ENCODE measurements around the gene ABCF1.
A peak's percentile ranks its signal among the peaks of the same experiment; 100 is the strongest.

Gene ABCF1

GRCh38 chr6:30601815-30602641, 30.8 kb downstream of the ABCF1 start:
- no peak for DNase-seq

GRCh38 chr6:30603961-30604360, 32.7 kb downstream of the ABCF1 start:
- DNase-seq, result no peak

- no peak for DNase-seq
Observed at GRCh38 chr6:30610065-30610464, 38.8 kb downstream of the ABCF1 start.

DNA sequence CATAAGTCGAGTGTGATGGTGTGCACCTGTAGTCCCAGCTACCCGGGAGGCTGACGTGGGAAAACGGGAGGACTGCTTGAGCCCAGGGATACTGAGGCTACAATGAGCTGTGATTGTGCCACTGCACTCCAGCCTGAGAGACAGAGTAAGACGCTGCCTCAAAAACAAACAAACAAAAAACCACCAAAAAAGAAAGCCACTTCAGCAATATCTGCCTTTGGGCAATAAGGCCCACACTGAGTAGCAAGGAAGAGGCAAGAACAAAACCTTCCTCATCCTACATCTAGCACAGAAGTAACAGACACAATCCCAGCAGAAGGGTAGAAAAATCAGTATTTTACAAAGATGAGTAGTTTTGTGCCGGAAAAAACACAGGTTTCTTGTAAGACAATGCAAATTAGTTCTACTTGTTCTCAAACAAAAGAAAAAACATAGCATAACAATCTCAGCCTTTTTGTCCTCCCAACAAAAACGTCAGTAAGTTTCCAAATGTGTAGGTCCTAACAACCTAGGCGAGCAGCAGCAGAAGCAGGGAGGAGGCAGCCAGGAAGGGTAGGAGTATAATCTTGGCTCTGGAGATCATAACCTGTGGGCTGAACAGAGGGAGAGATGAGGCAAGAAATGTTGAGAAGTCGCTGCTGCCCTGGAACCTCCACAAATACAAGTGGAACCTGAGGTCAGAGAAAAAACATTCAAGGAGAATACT, 40.1 kb downstream of the ABCF1 start:
- DNase-seq, result no peak

DNA sequence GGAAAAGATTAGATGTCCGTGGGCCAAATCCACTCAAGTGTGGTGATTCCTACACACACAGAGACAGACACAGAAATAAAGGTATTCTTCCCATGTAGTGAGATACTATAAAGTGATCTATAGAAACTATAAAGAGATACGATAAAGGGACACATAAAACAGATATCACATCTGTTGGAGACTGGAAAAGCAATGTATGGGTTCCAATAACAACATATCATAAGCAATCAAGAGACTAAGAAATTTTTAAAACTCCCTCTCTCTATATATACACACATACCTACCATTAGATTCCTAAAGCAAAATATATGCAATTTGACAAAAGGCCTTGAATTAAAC, 40.6 kb downstream of the ABCF1 start:
- no peak for DNase-seq

- peak; percentile 6 for DNase-seq
Observed at GRCh38 chr6:30612213-30612612, 41.0 kb downstream of the ABCF1 start.

GRCh38 chr6:30612687-30613248, 41.5 kb downstream of the ABCF1 start:
- DNase-seq, result no peak

DNA sequence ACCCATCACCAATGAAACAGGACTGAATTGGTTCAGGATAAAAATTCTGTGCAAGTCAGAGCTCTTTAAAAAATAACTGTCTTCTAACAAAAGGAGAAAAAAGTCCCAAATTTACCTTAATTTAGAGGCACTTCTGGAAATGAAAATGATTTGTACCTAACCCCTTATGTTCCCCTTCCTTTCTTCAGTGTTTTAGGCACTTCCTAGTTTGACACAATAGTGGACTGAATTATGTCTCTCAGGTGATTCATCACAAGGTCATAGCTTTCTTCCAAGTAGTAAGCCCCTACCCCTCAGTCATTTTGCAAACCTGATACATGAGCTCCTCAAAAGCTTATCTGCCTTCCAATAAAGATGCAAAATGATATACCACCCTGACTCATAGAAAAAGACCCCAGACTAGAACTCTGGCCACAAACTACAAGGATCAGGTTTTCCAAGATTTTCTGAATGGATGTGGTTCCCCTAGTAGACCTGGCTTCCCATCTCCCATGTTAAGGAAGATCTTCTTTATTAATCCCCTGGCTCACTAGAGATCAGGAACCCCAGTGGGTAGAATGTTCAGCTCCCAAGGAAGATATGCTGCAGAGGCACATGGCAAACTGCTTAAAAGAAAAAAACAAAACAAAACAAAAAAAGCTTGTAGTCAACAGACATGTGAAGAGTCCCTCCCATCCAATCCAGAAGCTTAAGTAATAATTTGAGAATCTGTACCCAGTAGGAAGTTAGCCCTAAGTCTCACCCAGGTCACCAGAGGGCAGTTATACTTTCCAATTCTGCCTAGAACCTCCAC, 42.2 kb downstream of the ABCF1 start:
- DNase-seq, result peak; percentile 7

- DNase-seq, result no peak
Observed at GRCh38 chr6:30614044-30614842, 43.0 kb downstream of the ABCF1 start.

DNA sequence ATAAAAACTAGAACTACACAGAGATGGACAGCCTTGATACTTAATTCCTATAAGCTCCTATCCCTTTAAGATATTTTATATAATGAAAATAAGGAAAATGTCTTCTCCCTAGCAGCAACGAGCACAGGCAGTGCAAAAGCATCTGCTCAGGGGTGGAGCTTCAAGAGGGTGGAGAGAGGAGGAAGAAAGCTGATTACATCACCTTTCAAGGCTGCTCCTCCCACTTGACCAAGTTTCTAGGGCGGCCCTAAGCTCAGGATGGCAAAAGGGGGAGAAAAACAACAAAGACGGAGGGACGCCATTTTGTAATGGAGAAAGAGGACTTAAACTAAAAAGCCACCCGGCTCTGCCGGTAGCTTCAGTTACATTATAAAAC, 43.6 kb downstream of the ABCF1 start:
- peak; percentile 97 for DNase-seq

DNA sequence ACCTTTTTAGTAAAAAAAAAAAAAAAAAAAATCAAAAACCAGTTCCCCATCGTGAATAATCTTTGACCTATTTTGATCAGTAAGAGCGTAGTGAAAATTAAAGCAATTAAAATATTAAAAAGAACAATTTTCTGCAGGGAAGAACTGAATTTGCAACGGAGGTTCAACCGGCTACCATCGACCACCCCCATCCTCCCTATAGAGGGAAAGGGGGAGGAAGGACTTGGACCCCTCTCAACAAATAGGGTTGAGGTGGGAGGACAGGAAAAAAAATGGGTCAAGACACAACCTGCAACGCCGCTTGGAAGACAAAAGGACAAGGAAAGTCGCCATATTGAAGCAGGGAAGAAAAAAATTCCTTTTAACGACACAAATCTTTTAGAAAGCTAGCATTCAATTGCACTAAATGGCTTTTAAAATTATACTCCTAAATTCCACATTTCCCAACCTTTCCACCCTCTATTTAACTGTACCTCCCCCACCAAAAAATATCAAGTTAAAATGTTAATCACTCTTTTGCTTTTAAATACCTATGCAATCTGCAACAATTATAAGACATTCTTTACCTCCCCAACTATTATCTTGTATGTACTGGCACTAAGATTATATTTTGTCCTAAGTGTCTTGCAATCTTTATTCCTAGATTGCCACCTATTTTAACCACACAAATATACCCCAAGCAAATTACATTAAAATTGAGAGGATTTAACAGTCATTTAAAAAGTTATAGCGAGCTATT, 44.1 kb downstream of the ABCF1 start:
- peak; percentile 65 for DNase-seq

DNA sequence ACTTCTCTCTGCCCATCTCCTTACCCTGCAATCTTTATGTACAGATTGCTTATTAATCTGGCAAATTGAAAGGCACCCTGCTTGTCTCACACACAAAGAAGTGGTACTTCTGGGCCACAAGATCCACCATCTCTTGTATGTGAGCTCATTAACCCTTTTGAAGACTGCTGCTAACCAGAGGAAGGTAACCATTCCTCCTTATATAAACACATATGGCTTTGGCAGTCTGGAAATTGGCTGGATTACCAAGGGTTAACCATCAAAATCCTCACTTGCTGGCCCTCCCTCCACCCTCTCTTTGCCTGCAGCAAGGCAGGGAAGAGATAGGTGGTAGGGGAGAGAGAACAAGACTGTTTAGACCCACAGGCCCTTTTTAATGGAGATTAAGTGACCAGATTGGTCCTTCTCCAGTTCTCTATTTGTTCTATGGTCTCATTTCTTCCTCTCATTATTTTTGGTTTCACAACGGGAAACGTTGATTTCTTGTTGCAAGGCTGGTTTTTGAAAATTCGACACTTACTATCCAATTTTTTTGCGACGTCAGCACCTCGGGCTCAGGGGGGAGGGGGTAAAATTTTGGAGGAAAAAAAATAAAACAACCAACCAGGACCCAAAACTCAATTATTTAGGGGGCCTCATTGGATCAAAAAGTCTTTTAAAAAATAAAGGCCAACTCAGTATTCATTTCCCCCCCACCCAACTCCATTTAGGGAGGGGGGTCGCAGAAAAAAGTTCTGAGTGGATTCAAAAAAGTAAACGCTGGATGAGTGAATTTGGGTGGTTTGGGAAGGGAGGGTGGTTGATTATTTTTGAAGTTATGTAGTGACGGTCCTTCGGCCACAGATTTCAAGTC, 44.9 kb downstream of the ABCF1 start:
- DNase-seq, result peak; percentile 49

- DNase-seq, result peak; percentile 100
Observed at GRCh38 chr6:30616811-30617564, 45.7 kb downstream of the ABCF1 start, which contains the start of gene PPP1R10. Gene PPP1R10 (minus strand): TSS chr6:30617243. CDS start chr6:30609944, 7,299 bp downstream.

DNA sequence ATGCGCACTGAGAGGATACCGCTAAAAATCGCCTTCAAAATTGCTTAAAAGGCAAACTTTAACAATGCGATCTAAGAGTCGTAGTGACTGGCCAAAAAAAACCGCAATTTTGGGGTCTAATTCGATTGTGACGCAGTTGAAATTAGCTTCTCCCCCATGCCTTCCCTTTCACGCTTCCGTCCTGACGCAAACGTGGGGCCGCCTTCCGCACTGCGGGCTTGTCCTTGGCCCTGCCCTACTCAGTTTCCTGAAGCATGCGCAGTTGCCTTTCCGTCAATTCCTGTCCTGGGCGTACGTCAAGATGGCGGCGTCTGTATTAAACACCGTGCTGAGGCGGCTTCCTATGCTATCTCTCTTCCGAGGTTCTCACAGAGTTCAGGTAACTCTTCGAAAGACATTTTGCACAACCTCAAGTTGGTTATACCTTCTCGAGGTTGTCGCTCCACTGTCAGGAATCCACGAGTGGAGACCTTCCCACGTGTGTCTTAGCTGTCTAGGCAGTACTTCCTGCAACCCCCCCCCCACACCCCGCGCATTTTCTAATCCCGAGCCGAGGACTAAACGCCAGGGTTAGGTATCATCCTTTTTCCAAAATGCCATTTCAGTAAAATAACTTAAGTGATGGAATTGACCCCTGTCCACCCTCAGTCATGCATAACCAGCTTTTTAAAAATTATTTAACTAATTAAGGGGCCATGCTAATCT, 46.5 kb downstream of the ABCF1 start, which contains the start of gene MRPS18B:
TSS of gene MRPS18B (plus strand) at position 276 of the 705 bp plus-strand sequence. CDS start at position 302, 26 bp downstream.
- DNase-seq, result peak; percentile 99

- DNase-seq, result no peak
Observed at GRCh38 chr6:30618270-30618797, 47.1 kb downstream of the ABCF1 start.

DNA sequence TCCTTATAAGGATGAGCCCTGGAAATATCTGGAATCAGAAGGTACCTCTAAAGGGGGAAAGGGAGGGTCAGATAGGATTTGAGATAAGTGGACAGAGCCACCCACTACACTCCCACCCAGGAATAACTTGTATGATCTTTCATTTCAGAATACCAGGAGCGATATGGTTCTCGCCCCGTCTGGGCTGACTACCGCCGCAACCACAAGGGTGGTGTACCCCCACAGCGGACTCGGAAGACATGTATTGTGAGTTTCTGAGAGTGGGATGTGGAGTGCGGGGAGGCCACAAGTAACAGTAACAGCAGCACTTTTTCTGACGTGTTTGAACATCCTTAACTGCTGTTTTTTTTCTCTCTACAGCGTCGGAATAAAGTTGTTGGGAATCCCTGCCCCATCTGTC, 48.3 kb downstream of the ABCF1 start:
- DNase-seq, result no peak

GRCh38 chr6:30625511-30625910, 54.3 kb downstream of the ABCF1 start:
- no peak for DNase-seq

DNA sequence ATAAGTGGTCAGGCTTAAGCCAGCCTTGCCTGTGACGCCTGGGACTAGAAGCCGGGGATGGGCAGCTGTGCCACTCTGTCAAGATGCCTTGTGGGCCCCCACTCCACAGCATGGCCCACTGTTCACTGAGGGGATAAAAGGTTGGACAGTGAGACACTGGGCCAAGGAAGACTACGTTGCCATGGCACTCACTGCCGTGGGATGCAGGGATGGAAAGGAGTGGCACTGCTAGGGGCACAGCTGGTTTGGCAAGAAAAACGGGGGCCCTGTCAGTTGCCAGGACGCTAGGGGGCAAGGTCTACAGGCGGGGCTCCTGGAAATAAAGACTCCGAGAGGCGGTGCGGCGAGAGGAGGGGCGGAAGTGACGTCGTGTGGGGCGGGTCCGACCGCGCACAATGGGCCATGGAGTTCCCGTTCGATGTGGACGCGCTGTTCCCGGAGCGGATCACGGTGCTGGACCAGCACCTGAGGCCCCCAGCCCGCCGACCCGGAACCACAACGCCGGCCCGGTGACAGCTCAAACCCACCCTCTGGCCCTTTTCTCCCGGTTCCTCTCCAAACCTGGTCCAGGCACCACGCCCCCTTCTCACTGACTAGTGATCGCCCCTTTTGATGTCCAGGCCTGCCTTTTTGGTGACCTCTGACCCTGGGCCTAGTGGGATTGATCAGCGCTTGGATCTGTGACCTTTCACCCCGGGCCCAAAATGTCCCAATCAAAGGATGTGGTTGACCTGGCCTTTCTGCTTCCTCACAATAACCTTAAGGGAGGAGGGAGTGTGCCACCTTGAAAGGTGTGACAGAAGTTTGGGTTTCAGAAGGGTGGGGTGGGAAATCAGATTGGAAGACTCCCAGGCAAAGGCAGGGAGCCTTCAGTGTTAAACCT, 55.5 kb downstream of the ABCF1 start, which contains the start of gene ATAT1:
TSS of gene ATAT1 (plus strand) at position 391 of the 883 bp plus-strand sequence.
- peak; percentile 86 for DNase-seq
